CD4-positive, alpha-beta T cell treated with Interleukin-1 beta for 1 hour (primary cell): ENCODE results near the gene ZNF174.
A peak's percentile ranks its signal among the peaks of the same experiment; 100 is the strongest.

Experiments used
- DNase-seq, 2 donors: peaks; one replicate each; pipeline ENCODE4 v3.0.0-alpha.2; 2020 to 2022

The ZNF174 gene

DNA sequence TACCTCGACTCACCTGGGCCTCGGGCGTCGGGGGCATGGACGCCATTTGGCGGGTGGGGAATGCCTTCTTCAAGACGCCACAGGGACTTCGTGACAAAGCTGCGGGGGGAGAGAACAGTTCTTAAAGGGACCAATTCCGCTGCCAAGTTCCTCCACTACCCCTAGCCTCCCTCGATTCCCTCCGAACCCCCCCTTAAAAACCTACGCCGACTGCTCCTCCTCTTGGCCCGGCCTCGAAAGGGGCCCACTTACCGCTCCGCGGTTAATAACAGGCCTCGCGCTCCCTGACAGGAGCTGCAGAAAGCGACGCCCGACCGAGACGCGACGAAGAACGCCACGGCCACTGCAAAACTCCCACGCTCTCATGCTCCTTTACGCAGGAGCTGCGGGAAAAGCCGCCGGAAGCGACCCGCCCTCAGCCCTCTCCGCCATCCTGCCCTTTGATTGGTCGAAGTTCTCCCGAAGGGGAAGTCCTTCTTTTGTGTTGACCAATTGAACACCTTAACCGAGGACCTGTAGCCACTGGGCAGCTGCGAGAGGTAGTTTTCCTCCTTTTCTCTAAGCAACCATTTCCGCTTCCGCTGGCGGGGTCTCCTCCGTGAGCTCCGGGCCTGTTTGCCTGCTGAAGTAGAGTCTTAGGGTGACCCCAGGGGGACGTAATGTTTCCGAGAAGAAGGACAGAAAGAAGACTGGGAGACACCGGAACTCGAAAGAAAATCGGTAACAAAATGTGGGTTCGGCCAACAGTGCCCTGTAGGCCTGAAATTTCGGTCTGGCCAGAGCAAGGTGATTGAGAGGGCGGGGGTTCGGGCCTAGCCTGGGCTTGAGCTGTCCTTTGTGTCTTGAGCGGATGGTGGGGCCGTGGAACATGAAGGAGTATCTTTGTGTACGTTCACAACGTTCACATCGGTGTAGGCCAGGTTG, 42.4 kb downstream of the ZNF174 start, which contains the start of the genes NAA60 and ZNF597:
TSS of gene NAA60 (plus strand) at position 573 of the 924 bp plus-strand sequence. CDS start 32,548 bp downstream, outside the sequence.
TSS of gene ZNF597 (minus strand) at position 397 of the 924 bp plus-strand sequence. CDS start at position 46, 351 bp downstream.
- peak; percentile 88 for DNase-seq

DNA sequence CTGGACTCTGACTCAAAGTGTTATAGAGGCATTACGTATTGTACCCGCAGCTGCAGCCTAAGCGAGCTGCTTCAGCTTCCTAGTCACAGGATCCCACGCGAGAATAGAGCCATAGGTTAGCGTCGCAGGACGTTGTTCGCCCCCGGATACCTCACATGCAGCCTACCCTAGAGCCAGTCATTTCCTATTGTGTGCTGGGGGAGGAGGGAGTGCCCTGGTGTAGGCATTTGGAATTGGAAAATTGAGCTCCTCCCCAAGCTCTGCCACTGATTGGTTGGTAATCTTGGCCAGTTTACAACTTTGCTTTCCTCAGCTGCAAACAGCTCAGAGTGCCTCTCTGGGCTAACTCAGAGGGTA, 43.0 kb downstream of the ZNF174 start:
- DNase-seq = peak; percentile 17 to 33

DNA sequence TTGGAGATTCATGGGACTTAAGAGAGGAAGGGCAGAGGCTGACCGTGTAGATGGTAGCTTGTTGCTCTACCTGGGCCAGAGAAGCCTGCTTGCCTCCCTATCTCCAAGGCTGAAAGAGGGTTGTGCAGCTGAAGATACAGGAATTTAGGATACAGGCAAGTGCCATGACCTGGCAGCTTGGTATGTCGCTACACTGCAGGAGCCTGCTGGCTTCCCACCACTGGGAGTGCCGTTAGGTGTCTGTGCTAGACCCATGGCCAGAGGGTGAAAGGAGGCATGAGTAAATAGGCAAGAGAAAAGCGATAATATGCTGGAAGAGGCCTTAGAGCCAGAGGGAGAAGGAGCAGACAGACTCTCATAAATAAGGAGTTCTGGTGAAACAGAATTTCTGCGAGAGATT, 53.1 kb downstream of the ZNF174 start:
- no peak for DNase-seq

DNA sequence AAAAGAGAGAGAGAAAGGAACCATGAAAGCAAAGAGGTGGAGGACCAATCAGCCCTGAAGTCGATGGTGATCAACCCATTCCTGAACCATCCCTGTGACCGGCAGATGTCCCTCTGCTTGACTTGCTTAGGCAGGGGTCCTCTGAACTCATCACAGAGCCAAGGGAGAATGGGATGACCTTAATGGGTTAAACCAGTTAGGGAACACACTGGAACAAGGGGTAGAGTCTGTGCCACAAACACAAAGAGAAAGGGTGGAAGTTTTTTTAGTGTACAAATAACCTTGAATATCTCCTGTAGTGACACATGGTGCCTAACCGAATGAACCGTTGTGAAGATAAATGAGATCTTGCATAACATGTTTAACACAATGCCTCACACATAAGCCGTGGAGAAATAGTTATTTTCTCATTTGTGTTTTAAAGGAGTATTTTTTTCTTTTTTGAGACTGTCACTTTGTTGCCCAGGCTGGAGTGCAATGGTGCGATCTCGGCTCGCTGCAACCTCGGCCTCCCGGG, 53.7 kb downstream of the ZNF174 start:
- no peak for DNase-seq

DNA sequence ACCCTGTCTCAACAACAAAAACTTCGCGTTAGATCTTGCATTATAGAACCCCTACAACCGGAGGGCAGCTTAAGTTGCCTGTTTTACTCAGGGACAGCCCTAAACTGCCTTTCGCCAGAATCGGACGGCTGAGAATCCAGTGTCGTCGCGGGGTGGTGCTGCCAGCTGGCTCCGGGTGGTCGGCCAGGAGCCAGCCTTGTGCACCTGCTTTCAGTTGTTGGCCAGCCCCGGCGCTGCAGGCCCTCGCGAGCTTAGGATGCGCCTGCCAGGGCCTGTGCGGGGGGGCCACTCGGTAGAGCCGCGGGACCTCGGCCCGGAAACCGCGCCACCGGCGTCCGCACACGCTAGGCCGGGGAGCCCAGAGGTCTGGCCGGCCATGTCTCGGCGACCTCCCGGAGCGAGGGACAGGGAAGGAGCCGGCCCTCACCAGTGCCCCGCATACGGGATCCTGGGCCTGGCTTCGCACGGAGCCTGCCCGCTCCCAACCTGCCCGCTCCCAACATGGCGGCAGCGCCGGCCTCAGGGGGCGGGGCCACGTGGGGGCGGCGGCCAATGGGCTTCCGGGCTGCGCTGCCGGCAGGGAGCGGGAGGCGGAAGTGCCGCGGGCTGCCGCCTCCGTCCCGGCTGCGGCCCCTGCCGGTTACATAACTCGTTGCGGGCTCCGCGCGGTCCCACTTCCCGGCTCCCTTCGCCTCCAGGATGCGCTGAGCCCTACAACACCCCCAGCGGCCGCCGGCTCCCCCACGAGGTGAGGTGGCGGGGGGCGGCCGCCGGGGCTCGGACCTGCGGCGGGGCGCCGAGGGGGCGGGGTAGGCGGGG, 56.6 kb downstream of the ZNF174 start:
- peak; percentile 91 for DNase-seq

DNA sequence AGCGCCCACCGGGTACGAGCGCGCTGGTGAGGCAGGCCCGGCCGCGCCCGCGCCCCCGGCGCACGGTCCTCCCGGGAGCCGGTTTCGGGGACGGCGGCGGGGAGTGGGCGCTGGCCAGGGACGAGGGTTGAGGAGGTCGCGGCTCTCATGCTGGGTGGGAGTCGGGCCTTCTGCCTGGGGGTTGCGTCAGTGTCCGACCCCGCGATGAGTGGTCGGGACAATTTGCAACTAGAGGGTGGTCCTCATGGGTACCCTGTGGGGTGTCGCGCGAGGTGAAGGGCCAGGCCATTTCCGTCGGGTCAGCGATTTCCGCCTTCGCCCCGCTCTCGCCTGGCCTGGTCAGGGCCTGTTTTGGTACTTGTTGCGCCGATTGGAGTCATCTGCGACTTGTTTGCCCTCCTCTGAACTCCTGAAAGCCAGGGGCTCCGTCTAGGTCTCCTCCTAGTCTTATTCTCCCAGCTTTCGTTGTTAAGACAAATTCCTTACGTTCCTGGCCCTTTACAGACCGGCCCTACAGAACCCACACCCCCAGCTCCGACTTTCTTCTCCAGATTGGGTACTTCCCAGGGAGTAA, 57.4 kb downstream of the ZNF174 start:
- peak in 1 of 2 donors; percentile 17 for DNase-seq

DNA sequence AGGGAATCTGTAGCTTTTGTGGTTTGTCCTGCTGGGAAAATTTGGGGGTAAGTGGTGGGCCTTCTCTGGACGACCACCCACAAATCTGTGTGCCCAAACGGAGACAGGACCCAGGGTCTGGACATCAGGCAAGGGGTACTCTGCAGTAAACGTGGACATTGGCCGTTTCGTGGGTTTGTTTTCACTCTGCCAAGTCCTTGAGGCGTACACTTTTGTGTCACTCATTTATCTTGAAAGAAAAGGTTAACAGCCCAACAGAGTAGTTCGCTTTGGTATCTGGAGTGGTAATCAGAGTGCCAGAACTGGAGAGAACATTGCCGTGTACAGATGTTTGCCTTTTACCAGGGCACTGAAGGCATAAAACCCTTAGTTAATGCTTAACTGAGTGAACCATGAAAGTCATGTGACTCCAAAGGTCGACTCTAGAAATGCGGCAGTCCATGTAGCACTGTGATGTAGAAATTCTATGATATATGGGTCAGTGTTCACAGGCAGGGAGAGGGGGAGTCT, 57.9 kb downstream of the ZNF174 start:
- DNase-seq = peak in 1 of 2 donors; percentile 25
